Measurements from ENCODE around the gene BFSP2.
"Not testable (repeated sequence)": the region's sequence is repeated elsewhere in the genome, so short reads cannot be mapped to it uniquely, and the experiment has no call there.

Gene BFSP2

DNA sequence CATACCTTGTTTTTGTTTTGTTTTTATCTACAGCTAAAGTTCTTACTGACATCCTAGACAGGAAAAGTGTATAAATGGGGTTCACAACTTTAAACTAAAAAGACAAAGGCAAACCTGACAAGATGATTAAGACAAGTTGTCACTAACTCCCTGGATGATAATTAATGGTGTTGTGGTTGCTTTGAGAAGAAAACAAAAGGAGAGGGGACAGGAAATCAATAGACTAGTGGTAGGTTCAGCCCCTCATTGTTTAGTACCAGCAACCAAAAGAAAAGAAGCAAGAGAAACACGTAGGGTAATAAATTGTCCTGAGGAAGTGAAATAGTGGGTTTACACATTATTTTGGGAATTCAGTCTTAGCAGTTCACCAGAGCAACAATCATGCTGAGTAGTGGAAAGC lies 78.8 kb downstream of the BFSP2 start:
- DNase-seq (ENCODE audit: low read depth in 2 of 3, low spot score in 2 of 3) = no peak

DNA sequence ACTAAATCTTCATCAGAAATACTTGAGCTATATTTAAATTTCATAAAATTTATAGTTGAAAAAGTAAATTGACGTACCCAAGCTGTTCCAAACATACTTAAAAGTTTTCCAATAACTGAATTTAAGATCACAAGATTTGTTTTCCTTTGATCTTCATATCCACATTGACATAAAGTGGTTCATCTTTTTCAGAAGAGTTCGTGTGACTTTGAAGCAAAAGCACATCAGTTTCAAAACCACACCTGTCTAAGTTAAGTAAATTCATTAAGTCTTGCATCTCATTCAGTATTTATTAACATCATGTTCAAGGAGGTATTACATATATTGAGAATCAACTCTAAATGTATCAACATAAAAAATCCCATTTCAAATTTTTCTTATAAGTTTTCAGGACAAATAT lies 79.5 kb downstream of the BFSP2 start:
- DNase-seq (ENCODE audit: low read depth in 2 of 3, low spot score in 2 of 3) = no peak

DNA sequence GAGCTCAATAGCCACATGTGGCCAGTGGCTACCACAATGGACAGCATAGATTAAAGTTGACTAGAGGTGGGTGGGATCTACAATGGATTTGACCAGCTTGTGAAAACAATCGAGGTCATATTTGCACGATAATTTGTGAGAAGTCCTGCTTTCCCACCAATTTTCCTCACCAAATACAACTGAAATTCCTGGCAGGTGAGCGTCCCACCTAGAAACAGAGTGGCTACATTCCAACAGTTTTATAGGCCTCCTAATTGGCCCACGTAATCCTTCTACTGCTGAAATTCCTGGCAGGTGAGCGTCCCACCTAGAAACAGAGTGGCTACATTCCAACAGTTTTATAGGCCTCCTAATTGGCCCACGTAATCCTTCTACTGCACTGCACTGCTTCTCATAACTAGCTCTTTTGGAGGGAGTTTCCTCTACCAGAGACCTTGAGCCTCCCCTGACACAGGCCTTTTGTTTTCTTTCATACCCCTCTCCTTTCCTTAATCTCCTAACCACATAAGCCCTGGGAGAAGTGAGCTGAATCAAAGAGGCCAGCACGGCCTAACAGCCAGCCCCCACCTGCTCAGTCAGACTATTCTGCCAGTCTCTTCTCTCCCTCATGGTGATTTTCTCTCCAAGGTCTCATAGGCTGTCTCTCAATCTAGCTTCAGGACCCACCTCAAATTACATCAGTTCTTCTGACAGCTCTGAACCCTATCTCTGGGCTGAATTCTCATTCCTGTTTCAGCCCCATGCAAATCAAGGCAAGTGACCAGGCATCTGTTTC lies 80.2 kb downstream of the BFSP2 start:
- no peak for DNase-seq (ENCODE audit: low read depth in 2 of 3, low spot score in 2 of 3)

DNA sequence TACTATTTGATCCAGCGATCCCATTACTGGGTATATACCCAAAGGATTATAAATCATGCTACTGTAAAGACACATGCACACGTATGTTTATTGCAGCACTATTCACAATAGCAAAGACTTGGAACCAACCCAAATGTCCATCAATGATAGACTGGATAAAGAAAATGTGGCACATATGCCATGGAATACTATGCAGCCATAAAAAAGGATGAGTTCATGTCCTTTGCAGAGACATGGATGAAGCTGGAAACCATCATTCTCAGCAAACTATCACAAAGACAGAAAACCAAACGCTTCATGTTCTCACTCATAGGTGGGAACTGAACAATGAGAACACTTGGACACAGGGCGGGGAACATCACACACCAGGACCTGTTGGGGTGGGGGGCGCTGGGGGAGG lies 82.6 kb downstream of the BFSP2 start:
- DNase-seq (ENCODE audit: low read depth in 2 of 3, low spot score in 2 of 3) = not testable (repeated sequence)

DNA sequence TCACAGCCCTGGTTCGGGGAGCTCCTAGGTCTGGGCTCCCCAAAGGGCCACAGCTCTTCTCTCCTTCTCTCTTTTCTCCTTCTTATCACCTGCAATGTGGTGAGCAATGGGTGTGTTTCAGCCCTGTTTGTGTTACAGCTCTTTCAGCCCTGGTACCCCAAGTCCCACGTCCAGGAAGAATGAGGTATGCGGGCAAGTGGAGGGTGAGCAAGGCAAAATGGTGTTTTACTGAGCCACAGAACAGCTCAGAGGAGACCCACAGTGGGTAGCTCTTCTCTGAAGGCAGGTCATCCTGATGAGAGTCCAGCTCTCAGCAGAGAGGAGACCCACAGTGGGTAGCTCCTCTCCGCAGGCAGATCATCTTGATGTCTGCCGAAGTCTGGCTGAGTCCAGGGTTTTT lies 86.8 kb downstream of the BFSP2 start:
- DNase-seq (ENCODE audit: low read depth in 2 of 3, low spot score in 2 of 3) = no peak

DNA sequence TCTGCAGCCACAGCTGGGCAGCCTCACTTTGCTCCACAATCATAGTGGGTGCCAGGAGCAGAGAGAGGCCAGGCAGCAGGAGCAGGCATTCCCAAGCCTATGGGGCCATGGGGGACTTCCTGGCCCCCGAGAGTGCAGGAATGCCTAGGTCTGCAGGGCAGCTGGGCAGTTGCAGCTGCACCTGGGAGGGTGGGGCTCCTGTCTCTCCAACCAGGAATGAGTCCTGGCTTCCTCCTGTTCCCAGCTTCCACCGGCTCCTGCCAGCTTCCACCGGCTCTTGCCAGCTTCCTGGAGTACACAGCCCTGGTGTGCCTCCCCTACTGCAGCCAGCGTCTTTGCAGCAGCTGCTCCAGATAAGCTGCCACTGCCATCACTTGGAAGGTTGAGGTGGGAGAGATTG lies 87.3 kb downstream of the BFSP2 start:
- DNase-seq (ENCODE audit: low read depth in 2 of 3, low spot score in 2 of 3) = no peak

DNA sequence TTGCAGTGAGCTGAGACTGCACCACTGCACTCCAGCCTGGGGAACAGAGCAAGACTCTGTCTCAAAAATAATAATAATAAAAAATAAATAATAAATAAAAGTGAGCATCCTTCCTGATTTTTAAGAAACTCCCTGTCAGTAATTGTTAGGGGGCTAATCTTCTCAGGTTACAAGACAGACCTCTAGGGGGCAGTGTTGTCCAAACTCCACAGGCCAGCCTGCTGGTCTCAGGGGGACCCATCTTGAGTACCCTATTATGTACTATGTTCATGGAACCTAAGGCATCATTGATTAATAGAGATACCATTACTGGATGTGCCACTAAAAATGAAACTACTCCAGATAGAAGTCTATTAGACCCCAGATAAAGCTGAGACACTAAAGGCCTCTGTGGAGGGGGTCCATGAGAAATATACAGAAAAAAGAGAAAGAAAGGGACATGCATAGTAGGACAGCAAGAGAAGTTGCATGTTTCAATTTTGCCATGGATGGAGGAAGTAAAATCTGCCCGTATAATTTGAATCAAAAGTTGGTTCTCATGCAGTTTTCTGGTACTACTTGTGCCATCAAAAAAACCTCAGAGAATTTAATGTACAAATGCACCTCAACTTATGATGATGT lies 88.2 kb downstream of the BFSP2 start:
- DNase-seq (ENCODE audit: low read depth in 2 of 3, low spot score in 2 of 3) = peak in 1 of 3 experiments; percentile 51

DNA sequence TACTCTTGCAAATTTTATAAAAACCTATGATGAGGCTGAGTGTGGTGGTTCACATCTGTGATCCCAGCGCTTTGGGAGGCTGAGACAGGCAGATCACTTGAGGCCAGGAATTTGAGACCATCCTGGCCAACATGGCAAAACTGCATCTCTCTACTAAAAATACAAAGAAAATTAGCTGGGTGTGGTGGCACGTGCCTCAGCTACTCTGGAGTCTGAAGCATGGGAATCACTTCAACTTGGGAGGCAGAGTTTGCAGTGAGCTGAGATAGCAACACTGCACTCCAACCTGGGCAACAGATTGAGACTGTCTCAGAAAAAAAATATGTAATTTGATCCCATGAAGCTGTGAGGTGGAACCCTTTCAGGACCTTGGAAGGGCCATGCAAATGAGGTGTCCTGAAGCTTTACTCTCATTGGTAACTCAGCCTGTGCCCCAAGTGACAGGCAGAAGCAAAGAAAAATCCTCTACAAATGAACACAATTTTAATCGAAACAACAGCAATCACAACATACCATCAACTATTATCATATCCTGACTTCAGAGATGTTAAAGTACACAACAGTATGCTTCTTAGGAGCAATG lies 89.0 kb downstream of the BFSP2 start:
- DNase-seq (ENCODE audit: low read depth in 2 of 3, low spot score in 2 of 3) = no peak

DNA sequence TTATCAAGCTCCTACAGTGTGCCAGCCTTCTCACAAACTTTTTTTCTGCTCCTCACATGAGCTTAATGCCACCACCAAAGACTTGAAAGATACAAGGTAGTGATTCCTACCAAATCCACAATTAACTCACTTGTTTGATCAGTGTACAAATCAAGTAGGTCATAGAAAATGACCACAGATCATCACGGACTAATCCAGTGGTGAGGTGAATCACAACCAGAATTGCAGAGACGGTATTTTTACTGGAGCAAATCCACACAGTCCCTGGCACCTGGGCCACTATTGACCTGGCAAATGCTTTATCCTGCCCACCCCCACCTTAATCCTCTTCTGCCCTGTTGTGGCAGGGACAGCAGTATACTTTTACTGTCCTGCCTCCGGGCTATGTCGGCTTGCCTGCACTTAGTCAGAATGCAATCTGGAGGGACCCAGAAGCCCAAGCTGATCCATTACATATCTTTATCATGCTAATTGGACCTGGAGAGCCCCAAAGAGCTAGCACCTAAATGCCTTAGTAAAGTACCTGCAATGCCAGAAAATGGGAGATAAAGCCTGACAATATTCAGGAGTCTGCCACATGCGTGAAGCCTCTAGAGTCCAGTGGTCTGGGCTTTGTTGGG lies 89.7 kb downstream of the BFSP2 start:
- no peak for DNase-seq (ENCODE audit: low read depth in 2 of 3, low spot score in 2 of 3)

DNA sequence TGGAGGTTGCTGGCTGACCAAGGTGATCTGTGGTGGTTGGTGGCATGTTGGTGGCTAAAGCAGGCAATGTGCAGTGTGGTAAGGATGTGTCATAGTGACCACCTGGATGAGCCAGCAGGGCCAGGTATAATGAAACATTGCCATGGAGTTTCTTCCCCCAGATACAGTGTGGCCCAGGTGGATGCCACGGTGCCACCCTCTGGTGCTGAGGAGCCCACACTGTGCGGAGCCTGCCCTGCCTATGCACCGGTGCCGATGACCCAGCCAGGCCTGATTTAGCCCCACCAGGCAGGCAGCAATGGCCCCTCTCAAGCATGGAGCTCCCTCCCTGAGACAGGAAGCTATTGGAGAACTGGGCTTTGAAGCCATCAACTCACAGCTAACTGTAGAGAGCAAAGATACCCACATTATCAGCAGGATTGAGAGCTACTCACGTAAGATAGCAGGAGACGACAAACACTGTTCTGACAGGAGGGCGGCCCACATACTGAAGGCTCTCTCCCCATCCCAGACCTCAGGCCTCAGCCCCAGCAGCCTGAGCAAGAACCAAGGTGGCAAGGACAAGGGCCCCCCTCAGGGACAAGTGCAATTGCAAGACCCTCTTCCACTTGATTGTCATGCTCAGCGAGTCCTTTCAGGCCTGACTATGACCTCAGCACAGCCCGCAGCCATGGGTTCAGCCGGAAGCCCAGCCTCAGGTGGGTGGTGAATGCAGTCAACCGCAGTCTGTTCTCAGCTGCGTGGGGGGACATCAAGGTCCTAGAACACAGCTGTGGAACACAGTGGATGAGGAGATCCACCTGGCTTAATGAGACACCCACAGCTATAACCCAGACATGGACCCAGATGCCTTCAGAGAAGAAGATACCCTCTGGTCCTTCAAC lies 90.9 kb downstream of the BFSP2 start:
- DNase-seq (ENCODE audit: low read depth in 2 of 3, low spot score in 2 of 3) = peak; percentile 49 to 56 (median 54)

DNA sequence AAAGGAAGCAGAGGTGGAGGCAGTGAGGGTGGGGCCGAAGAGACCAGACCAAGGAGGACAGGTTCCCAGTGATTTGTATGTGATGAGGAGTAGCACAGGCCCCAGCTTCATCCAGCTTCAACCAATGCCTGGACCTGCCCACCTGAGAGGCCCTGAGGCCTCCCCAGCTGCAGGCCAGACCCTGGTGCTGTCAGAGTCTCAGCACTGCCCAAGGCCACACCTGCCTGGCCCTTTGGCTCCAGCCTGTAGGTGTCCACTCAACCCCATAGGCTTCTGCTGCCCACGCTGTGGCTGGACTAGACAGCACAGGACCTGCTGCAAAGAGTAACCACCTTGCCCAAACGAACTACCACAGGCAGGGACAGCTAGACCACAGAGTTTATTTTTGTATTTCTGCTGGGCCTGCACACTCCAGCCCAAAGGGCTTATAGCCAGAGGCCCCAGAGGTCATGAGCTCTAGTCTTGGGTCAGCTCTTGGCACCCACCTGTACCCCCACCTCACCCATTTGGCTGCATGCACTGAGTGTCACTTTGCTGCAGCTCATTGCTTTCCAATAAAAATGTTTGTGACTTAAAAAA lies 91.7 kb downstream of the BFSP2 start:
- no peak for DNase-seq (ENCODE audit: low read depth in 2 of 3, low spot score in 2 of 3)

DNA sequence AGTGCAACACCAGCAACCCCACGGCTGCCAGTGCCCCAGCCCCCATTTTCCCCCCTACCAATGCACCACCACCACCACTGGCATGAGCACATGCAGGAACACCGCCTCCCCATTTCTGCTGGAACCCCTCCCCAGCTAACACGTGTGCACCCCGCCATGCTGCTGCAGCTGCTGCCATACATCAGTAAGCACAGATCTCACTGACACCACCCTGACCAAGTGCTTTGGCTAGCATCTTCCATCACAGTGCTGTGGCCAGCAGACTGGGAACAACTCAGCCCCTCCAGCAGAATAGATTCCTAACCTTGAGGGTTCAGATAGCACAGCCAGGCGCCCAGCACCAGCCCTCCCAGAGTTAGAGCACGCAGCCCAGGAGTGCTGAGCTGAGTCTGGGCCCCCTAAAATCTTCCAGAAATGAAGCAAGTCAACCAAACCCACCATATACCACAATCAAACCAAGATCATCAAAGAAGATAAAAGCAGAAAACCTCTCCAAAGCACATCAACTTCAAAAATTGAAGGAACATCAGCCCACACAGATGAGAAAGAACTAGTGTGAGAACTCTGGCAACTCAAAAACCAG lies 92.4 kb downstream of the BFSP2 start:
- DNase-seq (ENCODE audit: low read depth in 2 of 3, low spot score in 2 of 3) = no peak

DNA sequence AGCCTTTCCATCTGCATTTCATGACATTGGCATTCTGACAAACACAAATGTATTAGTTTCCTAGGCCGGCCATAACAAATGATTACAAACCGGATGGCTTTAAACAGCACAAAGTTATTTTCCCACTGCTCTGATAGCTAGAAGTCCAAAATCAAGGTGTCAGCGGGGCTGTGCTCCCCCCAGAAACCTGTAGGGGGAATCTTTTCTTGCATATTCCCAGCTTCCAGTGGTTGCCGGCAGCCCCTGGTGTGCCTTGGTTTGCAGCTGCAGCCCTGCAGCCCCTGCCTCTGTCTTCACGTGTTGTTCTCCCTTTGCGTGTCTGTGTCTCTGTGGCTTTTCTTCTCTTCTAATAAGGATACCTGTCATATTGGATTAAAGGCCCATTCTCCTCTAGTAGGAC lies 94.6 kb downstream of the BFSP2 start:
- DNase-seq (ENCODE audit: low read depth in 2 of 3, low spot score in 2 of 3) = no peak

DNA sequence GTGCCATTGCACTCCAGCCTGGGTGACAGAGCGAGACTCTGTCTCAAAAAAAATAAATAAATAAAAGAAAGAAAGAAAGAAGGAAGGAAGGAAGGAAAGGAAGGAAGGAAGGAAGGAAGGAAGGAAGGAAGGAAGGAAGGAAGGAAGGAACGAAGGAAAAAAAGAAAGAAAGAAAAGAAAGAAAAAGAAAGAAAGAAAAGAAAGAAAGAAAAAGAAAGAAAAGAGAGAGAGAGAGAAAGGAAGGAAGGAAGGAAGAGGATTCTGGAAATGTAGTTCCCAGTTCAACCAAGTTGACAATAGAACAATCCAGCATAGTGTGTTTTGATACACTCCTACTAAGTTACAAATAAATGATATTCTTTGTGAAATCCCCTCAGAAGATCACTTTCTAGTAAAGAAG lies 102.7 kb downstream of the BFSP2 start:
- DNase-seq (ENCODE audit: low read depth in 2 of 3, low spot score in 2 of 3) = not testable (repeated sequence)

DNA sequence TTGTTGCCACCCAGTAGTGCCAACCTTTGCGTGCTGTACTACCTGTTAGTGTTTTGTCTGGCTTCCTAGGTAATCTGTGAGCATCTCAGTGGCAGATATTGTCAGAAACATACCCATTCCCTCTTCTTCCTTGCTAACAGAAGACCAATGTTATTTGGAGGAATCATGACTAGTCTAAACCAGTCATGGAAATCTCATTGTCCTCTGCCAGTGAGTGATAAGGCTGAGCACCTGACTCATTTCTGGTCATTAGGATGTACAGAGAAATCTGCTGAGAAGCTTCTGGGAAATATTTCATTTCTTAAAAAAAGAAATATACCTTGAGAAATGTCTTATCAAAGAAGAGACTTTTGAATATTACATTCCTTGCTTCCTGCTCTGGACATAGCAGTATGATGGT lies 103.6 kb downstream of the BFSP2 start:
- no peak for DNase-seq (ENCODE audit: low read depth in 2 of 3, low spot score in 2 of 3)

DNA sequence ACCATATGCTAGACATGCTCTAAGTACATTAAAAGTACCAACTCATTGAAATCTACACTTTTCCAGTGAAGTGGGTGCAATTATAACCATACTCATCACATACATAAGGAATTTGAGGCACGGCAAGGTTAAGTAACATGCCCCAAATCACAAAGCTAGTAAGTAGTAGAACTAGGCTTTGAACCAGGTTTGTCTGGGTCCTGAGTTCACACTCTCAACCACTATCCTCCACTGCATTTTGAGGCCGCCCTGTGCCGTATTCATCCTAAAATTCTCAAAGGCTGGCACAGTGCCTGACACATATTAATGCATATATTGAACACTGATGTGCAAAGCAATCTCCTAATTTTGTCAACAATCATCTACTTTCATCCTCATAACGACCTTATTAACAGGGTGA lies 104.9 kb downstream of the BFSP2 start:
- DNase-seq (ENCODE audit: low read depth in 2 of 3, low spot score in 2 of 3) = no peak

DNA sequence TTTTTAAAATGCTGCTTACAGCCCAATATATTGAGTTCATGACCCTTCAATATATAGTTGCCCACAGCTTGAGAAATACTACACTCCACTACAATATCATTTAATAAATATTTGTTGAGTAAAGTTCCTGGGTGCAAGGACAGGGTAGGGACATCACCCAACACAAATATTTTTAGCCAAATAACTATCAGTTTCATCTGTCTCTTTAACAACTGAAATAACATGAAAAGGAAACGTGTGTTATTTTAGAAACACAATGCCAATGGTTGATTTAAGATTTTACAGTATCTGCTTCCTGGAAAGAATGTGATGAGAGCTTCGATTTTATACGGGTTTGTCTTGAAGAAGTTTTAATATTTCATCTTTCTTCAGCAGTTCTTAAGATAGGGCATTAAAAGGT lies 106.0 kb downstream of the BFSP2 start:
- no peak for DNase-seq (ENCODE audit: low read depth in 2 of 3, low spot score in 2 of 3)

DNA sequence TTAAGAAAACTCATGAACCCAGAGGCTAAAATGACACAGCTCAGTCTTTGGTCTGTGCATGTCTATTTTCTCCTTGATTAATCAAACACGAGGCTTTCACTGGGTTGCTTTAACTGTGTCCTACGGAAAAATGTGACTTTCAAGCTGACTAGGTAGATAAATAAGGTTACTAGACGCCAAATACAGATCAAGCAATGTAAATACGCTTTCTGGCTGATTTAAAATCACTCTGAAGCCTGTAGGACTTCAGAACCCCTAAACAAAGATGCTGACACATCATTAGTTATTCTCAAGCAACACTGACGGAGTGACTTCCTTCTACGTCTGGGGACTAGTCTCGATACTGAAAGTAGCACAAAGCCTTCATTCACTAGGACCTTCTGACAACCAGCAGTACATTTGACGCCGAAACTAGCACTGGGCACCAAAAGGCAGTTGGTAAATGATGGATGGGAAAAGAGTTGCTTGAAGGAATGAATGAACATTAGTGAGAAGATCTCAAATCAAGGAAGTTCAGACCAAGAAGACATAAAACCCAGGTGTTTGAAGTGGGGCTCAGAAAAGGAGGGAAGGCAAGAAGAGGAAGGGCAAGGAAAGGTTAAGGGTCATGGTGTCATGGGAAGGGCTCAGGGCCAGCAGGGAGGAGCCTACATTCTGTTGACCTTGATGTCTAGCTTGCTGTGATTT lies 106.5 kb downstream of the BFSP2 start:
- no peak for DNase-seq (ENCODE audit: low read depth in 2 of 3, low spot score in 2 of 3)

DNA sequence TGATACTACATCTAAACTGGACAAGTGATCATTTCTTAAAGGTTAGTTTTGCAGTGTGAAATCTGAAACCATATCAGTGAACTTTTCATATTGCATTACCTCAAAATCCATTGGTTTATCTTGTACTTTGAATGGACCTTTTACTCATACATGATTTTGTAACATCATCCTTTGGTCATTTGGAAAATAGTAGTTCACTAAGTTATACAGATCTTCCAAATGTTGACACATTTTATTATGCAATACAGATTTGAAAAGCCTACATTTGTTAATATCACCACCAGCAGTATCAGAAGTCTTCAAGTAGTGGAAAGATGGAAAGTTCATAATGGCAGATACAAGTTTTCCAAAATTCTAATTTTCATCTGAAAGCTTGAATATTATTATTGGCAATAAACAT lies 109.6 kb downstream of the BFSP2 start:
- DNase-seq (ENCODE audit: low read depth in 2 of 3, low spot score in 2 of 3) = no peak

Data from activated CD8-positive, alpha-beta memory T cell treated with anti-CD3 and anti-CD28 coated beads for 48 hours (primary cell).